GM13977 (cell line): ENCODE data around the gene GAL3ST1.
"Not testable (repeated sequence)": the region's sequence is repeated elsewhere in the genome, so short reads cannot be mapped to it uniquely, and the experiment has no call there.

ENCODE experiments used
- DNase-seq: peaks from one replicate; pipeline ENCODE4 v3.0.0; 2012; ENCODE audit warnings: low spot score
- CTCF ChIP-seq: IDR thresholded peaks from 2 replicates; pipeline ENCODE4 v1.5.1; 2012; ENCODE audit warnings: mild to moderate bottlenecking, control low read depth; ENCODE audit not compliant: insufficient read depth; ENCODE audit errors: extremely low read depth, missing control alignments
- in situ Hi-C: fragments of 300-500 bp; cut with MboI; formaldehyde crosslinking; loops from one replicate; pipeline ENCODE4 v1.12.0; 2022; ENCODE audit warnings: low sequenced_read_pairs, low pct_unique_long_range_greater_than_20kb, mixed read lengths, inconsistent platforms; ENCODE audit not compliant: unreplicated experiment

Gene GAL3ST1

GRCh38 chr22:30574095-30574981 is at the start of gene GAL3ST1:
TSS of gene GAL3ST1 (minus strand) at chr22:30574665. CDS start at chr22:30557392, 17,273 bp downstream.
- DNase-seq, result no peak
- TF ChIP-seq CTCF, result no peak
- in situ Hi-C loops, result no loop called here

GRCh38 chr22:30619909-30620308 is 45.4 kb upstream of the GAL3ST1 start:
- in situ Hi-C loops, result not testable (repeated sequence)

GRCh38 chr22:30617819-30618218 is 43.4 kb upstream of the GAL3ST1 start:
- in situ Hi-C loops, result no loop called here
- TF ChIP-seq CTCF, result no peak
- DNase-seq, result no peak

More at GRCh38 chr22:30619909-30620308, 45.4 kb upstream of the GAL3ST1 start:
- DNase-seq, result not testable (repeated sequence)

- TF ChIP-seq CTCF, result no peak
- in situ Hi-C loops, result no loop called here
- no peak for DNase-seq
These were observed 41.1 kb upstream of the GAL3ST1 start for GRCh38 chr22:30615543-30615954.

GRCh38 chr22:30614879-30615278 is 40.4 kb upstream of the GAL3ST1 start:
- in situ Hi-C loops, result no loop called here
- no peak for TF ChIP-seq CTCF
- DNase-seq, result no peak

GRCh38 chr22:30614268-30614667 is 39.8 kb upstream of the GAL3ST1 start:
- no peak for TF ChIP-seq CTCF
- in situ Hi-C loops, result no loop called here
- no peak for DNase-seq

- no peak for DNase-seq
- in situ Hi-C loops, result no loop called here
- no peak for TF ChIP-seq CTCF
These were observed 38.3 kb upstream of the GAL3ST1 start for GRCh38 chr22:30612789-30613188.
